ENCODE results near the gene ENOX1.

ENOX1 gene

DNA sequence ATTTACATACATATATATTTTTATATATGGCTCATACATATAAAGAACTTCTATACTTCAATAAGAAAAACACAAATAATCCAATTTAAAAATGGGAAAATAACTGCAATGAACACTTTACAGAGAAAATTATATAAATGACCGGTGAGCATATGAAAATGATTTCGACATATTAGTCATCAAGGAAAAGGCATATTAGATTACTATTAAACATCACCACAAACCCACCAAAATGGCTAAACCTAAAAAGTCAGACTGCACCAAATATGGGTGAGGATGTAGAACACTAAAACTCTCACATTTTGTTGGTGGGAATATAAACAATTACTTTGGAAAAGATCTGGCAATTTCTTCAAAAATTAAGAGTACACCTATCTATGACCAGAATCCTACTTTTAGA is 316.2 kb downstream of the ENOX1 start:
- ChIA-PET CTCF (no interaction called here), POLR2A (no interaction called here)
- no peak for DNase-seq (ENCODE audit: extremely low spot score)
- TF ChIP-seq SUZ12 (IDR thresholded peaks at IDR 0.05) (no peak), FOXM1 (IDR thresholded peaks at IDR 0.05; ENCODE audit: borderline replicate concordance) (no peak), FOXK2 (IDR thresholded peaks at IDR 0.05) (no peak), CTBP1 (IDR thresholded peaks at IDR 0.05; ENCODE audit: borderline replicate concordance) (no peak), ELF4 (IDR thresholded peaks at IDR 0.05) (no peak), FOXA1 (IDR thresholded peaks at IDR 0.05) (no peak), L3MBTL2 (conservative IDR thresholded peaks at IDR 0.05) (no peak)

DNA sequence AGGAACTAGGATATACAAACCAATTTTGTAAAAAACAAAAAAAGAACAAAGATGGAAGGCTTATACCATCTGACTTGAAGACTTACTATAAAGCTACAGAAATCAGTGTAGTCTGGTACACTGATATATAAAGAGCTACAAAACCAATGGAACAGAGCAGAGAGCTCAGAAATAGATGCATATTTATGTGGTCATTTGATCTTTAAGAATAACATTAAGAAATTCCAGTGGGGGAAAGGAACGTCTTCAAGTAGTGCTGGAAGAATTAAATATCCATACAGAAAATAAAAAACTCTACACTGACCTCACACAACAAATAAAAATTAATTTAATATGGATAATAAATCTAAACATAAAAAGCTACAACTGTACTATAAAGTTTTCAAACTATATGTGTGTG is 317.0 kb downstream of the ENOX1 start:
- TF ChIP-seq L3MBTL2 (conservative IDR thresholded peaks at IDR 0.05): no peak
- TF ChIP-seq SUZ12 (IDR thresholded peaks at IDR 0.05): no peak
- TF ChIP-seq NFRKB (IDR thresholded peaks at IDR 0.05): no peak
- TF ChIP-seq FOXK2 (IDR thresholded peaks at IDR 0.05): no peak
- no peak for TF ChIP-seq FOXA1 (IDR thresholded peaks at IDR 0.05)
- ChIA-PET POLR2A (no interaction called here), CTCF (no interaction called here)
- DNase-seq (ENCODE audit: extremely low spot score): no peak

DNA sequence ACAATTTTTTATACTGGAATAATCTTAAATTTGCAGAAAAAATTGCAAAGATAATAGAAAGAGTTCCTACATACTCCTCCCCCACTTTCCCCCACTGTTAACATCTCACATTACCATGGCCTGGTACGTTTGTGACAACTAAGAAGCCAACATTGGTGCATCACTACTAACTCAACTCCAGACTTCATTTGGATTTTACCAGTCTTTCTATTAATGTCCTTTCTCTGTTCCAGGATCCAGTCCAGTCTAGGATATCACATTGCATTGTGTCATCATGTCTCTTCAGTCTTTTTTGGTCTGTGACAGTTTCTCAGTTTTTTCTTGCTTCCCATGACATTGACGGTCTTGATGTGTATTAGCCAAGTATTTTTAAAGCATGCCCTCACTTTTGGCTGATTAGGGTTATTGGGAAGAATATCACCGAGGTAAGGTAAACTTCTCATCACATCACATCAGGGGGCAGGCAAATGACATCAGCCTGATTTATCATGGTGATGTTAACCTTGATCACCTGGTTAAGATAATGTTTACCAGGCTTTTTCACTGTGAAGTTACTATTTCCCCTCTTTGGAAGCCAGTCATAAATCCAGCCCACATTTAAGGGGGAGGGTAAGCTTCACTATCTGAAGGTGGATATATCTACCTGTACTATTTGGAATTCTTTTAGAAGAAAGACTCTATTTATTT is 322.1 kb downstream of the ENOX1 start:
- CTCF ChIA-PET: no interaction called here

DNA sequence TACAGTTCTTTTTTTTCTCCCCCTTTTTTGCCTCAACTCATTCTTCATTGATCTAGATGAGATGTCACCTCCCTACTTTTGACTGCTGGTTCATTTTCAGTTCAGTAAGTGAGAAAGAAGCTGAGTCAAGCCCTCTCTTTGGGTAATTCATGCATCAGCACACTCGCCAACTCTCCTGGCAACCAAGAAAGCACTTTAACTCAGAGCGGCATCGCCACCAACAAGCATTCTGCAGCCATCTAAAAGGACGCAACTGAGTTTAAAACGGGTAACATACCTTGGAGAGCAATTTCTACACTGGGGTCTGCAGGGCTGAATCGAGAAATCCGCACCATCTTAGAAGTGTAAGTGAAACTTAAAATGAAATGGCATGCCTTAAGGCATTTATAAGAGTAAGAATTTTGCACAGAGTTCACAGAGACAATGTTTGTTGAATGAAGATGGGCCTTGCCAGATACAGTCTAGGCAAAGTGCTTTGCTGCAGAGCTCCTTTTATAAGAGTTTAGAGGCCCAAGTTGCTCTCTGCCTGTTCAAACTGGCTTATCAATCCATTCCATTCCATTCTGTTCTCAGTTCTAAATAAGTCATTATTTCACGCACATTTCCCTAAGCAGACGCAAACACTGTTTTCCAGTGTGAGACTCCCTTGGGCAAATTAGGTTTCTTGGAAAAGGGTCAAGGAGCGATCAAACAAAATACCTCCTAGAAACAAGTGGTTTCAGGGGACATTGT is 338.0 kb downstream of the ENOX1 start:
- CTCF ChIA-PET: no interaction called here
- no peak for DNase-seq (ENCODE audit: extremely low spot score)
- POLR2A ChIA-PET: no interaction called here
- no peak for TF ChIP-seq ELF4 (IDR thresholded peaks at IDR 0.05)
- TF ChIP-seq ARNT (IDR thresholded peaks at IDR 0.05): no peak
- no peak for TF ChIP-seq SUZ12 (IDR thresholded peaks at IDR 0.05)
- no peak for TF ChIP-seq HDGF (IDR thresholded peaks at IDR 0.05; ENCODE audit: borderline replicate concordance)
- no peak for TF ChIP-seq FOXM1 (IDR thresholded peaks at IDR 0.05; ENCODE audit: borderline replicate concordance)
- TF ChIP-seq L3MBTL2 (conservative IDR thresholded peaks at IDR 0.05): no peak

More for the DNA sequence above, 322.1 kb downstream of the ENOX1 start:
- POLR2A ChIA-PET: no interaction called here
- no peak for DNase-seq (ENCODE audit: extremely low spot score)
- TF ChIP-seq SUZ12 (IDR thresholded peaks at IDR 0.05) (no peak), SP1 (IDR thresholded peaks at IDR 0.05) (no peak), NFRKB (IDR thresholded peaks at IDR 0.05) (no peak), TARDBP (IDR thresholded peaks at IDR 0.05) (no peak), BHLHE40 (IDR thresholded peaks at IDR 0.05; ENCODE audit: borderline replicate concordance) (no peak), ELF4 (IDR thresholded peaks at IDR 0.05) (no peak), FOXM1 (IDR thresholded peaks at IDR 0.05; ENCODE audit: borderline replicate concordance) (no peak)

DNA sequence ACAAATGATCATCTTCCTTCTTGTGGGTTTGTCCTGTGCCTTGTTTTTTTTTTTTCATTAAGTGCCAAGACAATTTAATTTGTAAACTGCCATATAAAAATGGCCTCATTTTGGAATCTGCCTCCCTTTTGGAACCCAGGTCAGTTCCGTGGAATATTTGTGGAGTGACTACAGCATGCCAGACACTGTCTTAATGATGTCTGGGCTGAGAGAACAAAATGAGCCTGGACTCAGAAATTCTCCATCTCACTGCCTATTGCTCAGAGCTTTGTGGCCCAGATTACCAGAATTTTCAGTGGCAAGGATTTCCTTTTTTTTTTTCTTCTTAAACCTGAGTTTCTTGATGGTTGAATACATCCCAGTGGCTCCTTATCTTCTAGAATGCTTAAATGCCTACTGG is 340.6 kb downstream of the ENOX1 start:
- ChIA-PET CTCF (no interaction called here), POLR2A (no interaction called here)

DNA sequence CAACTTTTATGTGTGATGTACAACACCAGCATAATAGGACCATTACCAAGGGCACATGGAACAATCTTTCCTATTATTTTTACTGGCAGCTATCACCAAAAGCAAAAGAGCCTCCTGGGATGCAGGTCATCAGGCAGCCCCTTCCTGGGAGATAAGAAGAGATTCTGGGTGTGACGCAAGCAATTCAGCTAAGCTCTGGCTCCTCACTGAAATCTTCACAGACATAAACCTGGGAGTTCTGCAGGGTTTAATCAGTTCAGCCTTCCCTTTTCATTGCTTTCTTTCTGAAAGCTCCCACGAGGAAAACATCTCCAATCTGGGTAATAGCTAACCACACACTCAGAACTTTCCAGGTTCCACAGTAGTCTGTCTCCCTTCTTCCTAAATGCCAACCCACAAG is 341.1 kb downstream of the ENOX1 start:
- TF ChIP-seq, protein P1, sequence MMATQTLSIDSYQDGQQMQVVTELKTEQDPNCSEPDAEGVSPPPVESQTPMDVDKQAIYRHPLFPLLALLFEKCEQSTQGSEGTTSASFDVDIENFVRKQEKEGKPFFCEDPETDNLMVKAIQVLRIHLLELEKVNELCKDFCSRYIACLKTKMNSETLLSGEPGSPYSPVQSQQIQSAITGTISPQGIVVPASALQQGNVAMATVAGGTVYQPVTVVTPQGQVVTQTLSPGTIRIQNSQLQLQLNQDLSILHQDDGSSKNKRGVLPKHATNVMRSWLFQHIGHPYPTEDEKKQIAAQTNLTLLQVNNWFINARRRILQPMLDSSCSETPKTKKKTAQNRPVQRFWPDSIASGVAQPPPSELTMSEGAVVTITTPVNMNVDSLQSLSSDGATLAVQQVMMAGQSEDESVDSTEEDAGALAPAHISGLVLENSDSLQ (IDR thresholded peaks at IDR 0.05): no peak
- TF ChIP-seq NFRKB (IDR thresholded peaks at IDR 0.05) (no peak), L3MBTL2 (conservative IDR thresholded peaks at IDR 0.05) (no peak), FOXA1 (IDR thresholded peaks at IDR 0.05) (no peak), FOXK2 (IDR thresholded peaks at IDR 0.05) (no peak), ZNF384 (IDR thresholded peaks at IDR 0.05) (no peak), LEF1 (IDR thresholded peaks at IDR 0.05; ENCODE audit: borderline replicate concordance) (no peak), CTBP1 (IDR thresholded peaks at IDR 0.05; ENCODE audit: borderline replicate concordance) (no peak), FOXM1 (IDR thresholded peaks at IDR 0.05; ENCODE audit: borderline replicate concordance) (no peak), ARNT (IDR thresholded peaks at IDR 0.05) (no peak), HDGF (IDR thresholded peaks at IDR 0.05; ENCODE audit: borderline replicate concordance) (no peak), ELF4 (IDR thresholded peaks at IDR 0.05) (no peak), TARDBP (IDR thresholded peaks at IDR 0.05) (no peak)
- DNase-seq (ENCODE audit: extremely low spot score): no peak
- ChIA-PET CTCF (no interaction called here), POLR2A (no interaction called here)

More for the DNA sequence above, 340.6 kb downstream of the ENOX1 start:
- TF ChIP-seq BHLHE40 (IDR thresholded peaks at IDR 0.05; ENCODE audit: borderline replicate concordance) (no peak), FOXA1 (IDR thresholded peaks at IDR 0.05) (no peak), FOXK2 (IDR thresholded peaks at IDR 0.05) (no peak), ELF4 (IDR thresholded peaks at IDR 0.05) (no peak), ARNT (IDR thresholded peaks at IDR 0.05) (no peak), HDGF (IDR thresholded peaks at IDR 0.05; ENCODE audit: borderline replicate concordance) (no peak)
- no peak for DNase-seq (ENCODE audit: extremely low spot score)

DNA sequence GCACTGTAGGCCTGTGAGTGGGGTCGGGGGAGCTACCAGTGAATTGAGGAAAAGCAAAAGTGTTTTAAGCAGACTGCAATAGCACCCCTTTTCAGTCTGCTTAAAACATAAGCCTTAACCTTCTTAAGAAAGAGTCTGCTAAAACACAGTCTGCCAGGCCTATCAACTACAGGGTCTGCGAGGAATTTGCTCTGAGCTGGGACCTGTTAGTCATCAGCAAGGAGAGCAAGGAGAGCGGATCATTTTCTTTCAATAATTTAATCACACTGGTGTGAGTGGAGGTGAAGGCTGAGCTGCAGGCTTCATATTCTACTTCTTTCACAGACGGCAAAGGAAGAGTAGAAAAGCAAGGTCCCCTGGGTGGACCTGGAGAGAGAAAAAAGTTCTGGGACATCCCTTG is 342.7 kb downstream of the ENOX1 start:
- ChIA-PET CTCF (no interaction called here), POLR2A (no interaction called here)
- DNase-seq (ENCODE audit: extremely low spot score): no peak
- TF ChIP-seq LEF1 (IDR thresholded peaks at IDR 0.05; ENCODE audit: borderline replicate concordance) (no peak), ARNT (IDR thresholded peaks at IDR 0.05) (no peak), ELF4 (IDR thresholded peaks at IDR 0.05) (no peak), BHLHE40 (IDR thresholded peaks at IDR 0.05; ENCODE audit: borderline replicate concordance) (no peak), TARDBP (IDR thresholded peaks at IDR 0.05) (no peak), SP1 (IDR thresholded peaks at IDR 0.05) (no peak), L3MBTL2 (conservative IDR thresholded peaks at IDR 0.05) (no peak), NFRKB (IDR thresholded peaks at IDR 0.05) (no peak), CTBP1 (IDR thresholded peaks at IDR 0.05; ENCODE audit: borderline replicate concordance) (no peak), FOXK2 (IDR thresholded peaks at IDR 0.05) (no peak), HDGF (IDR thresholded peaks at IDR 0.05; ENCODE audit: borderline replicate concordance) (no peak), FOXM1 (IDR thresholded peaks at IDR 0.05; ENCODE audit: borderline replicate concordance) (no peak), SUZ12 (IDR thresholded peaks at IDR 0.05) (no peak), FOXA1 (IDR thresholded peaks at IDR 0.05) (no peak), ZNF384 (IDR thresholded peaks at IDR 0.05) (no peak)
- TF ChIP-seq, protein P1 (IDR thresholded peaks at IDR 0.05): no peak
